ENCODE data around the gene LRMDA. TPM values are rescaled to one million over a fixed set of nuclear protein-coding genes. Genes with fewer than 3 reads are reported as not detected.
"Not testable (repeated sequence)": the region's sequence is repeated elsewhere in the genome, so short reads cannot be mapped to it uniquely, and the experiment has no call there.

LRMDA gene
- total RNA-seq, 2 donors from 2014 or later = not detected

- H3K27ac Mint-ChIP-seq; ATAC-seq; H3K36me3 Mint-ChIP-seq; DNase-seq (ENCODE audit: low spot score in 2 of 2): not testable (repeated sequence)
- H3K9me3 Mint-ChIP-seq = peaks cover 6 to 11% of the 10 kb centered on the region in 2 donors
These were observed 89.9 kb downstream of the LRMDA start for GRCh38 chr10:75521194-75521829.

GRCh38 chr10:75525067-75525466, 93.6 kb downstream of the LRMDA start:
- Mint-ChIP-seq H3K9me3 (peaks cover 0 to 4% of the 10 kb centered on the region in 2 donors), H3K27ac (no peak overlapping the region), H3K36me3 (no peaks in the 10 kb centered on the region)
- ATAC-seq (no peak), DNase-seq (ENCODE audit: low spot score in 2 of 2) (no peak)

GRCh38 chr10:75525646-75526045, 94.2 kb downstream of the LRMDA start:
- Mint-ChIP-seq H3K27ac (no peak overlapping the region), H3K36me3 (no peaks in the 10 kb centered on the region), H3K9me3 (no peaks in the 10 kb centered on the region)
- no peak for ATAC-seq
- no peak for DNase-seq (ENCODE audit: low spot score in 2 of 2)

GRCh38 chr10:75527542-75527941, 96.1 kb downstream of the LRMDA start:
- Mint-ChIP-seq H3K27ac (no peak overlapping the region), H3K36me3 (no peaks in the 10 kb centered on the region), H3K9me3 (no peaks in the 10 kb centered on the region)
- DNase-seq (ENCODE audit: low spot score in 2 of 2) (no peak), ATAC-seq (no peak)

GRCh38 chr10:75528392-75528791, 97.0 kb downstream of the LRMDA start:
- H3K27ac Mint-ChIP-seq = no peak overlapping the region
- DNase-seq (ENCODE audit: low spot score in 2 of 2) (no peak), ATAC-seq (no peak)
- no peaks in the 10 kb centered on the region for H3K9me3 Mint-ChIP-seq
- H3K36me3 Mint-ChIP-seq = no peaks in the 10 kb centered on the region

GRCh38 chr10:75530299-75530698, 98.9 kb downstream of the LRMDA start:
- no peaks in the 10 kb centered on the region for H3K36me3 Mint-ChIP-seq
- H3K27ac Mint-ChIP-seq = no peak overlapping the region
- no peak for ATAC-seq
- no peak for DNase-seq (ENCODE audit: low spot score in 2 of 2)
- no peaks in the 10 kb centered on the region for H3K9me3 Mint-ChIP-seq

GRCh38 chr10:75531571-75532031, 100.2 kb downstream of the LRMDA start:
- ATAC-seq (no peak), DNase-seq (ENCODE audit: low spot score in 2 of 2) (no peak)
- Mint-ChIP-seq H3K27ac (no peak overlapping the region), H3K9me3 (no peaks in the 10 kb centered on the region), H3K36me3 (no peaks in the 10 kb centered on the region)

- peak in 1 of 2 donors; percentile 61 for ATAC-seq
- DNase-seq (ENCODE audit: low spot score in 2 of 2) = no peak
- no peaks in the 10 kb centered on the region for H3K9me3 Mint-ChIP-seq
- no peaks in the 10 kb centered on the region for H3K36me3 Mint-ChIP-seq
- no peak overlapping the region for H3K27ac Mint-ChIP-seq
These were observed 101.0 kb downstream of the LRMDA start for GRCh38 chr10:75532253-75532924.

- ATAC-seq (no peak), DNase-seq (ENCODE audit: low spot score in 2 of 2) (no peak)
- H3K9me3 Mint-ChIP-seq = no peaks in the 10 kb centered on the region
- H3K27ac Mint-ChIP-seq = no peak overlapping the region
- H3K36me3 Mint-ChIP-seq = no peaks in the 10 kb centered on the region
These were observed 106.7 kb downstream of the LRMDA start for GRCh38 chr10:75538144-75538543.

GRCh38 chr10:75538765-75539164, 107.3 kb downstream of the LRMDA start:
- ATAC-seq = no peak
- Mint-ChIP-seq H3K27ac (no peak overlapping the region), H3K9me3 (no peaks in the 10 kb centered on the region), H3K36me3 (no peaks in the 10 kb centered on the region)
- no peak for DNase-seq (ENCODE audit: low spot score in 2 of 2)

- ATAC-seq = no peak
- Mint-ChIP-seq H3K9me3 (no peaks in the 10 kb centered on the region), H3K27ac (no peak overlapping the region), H3K36me3 (no peaks in the 10 kb centered on the region)
- no peak for DNase-seq (ENCODE audit: low spot score in 2 of 2)
These were observed 109.0 kb downstream of the LRMDA start for GRCh38 chr10:75540357-75540966.

GRCh38 chr10:75540981-75541380, 109.6 kb downstream of the LRMDA start:
- H3K27ac Mint-ChIP-seq = no peak overlapping the region
- H3K9me3 Mint-ChIP-seq = no peaks in the 10 kb centered on the region
- no peaks in the 10 kb centered on the region for H3K36me3 Mint-ChIP-seq
- DNase-seq (ENCODE audit: low spot score in 2 of 2) (no peak), ATAC-seq (no peak)

GRCh38 chr10:75541411-75541810, 110.0 kb downstream of the LRMDA start:
- Mint-ChIP-seq H3K27ac (no peak overlapping the region), H3K36me3 (no peaks in the 10 kb centered on the region), H3K9me3 (no peaks in the 10 kb centered on the region)
- no peak for DNase-seq (ENCODE audit: low spot score in 2 of 2)
- no peak for ATAC-seq

- H3K27ac Mint-ChIP-seq = no peak overlapping the region
- ATAC-seq = no peak
- H3K36me3 Mint-ChIP-seq = no peaks in the 10 kb centered on the region
- no peaks in the 10 kb centered on the region for H3K9me3 Mint-ChIP-seq
- DNase-seq (ENCODE audit: low spot score in 2 of 2) = no peak
These were observed 110.7 kb downstream of the LRMDA start for GRCh38 chr10:75542084-75542483.

GRCh38 chr10:75542906-75543305, 111.5 kb downstream of the LRMDA start:
- no peaks in the 10 kb centered on the region for H3K9me3 Mint-ChIP-seq
- ATAC-seq (no peak), DNase-seq (ENCODE audit: low spot score in 2 of 2) (no peak)
- no peaks in the 10 kb centered on the region for H3K36me3 Mint-ChIP-seq
- H3K27ac Mint-ChIP-seq = no peak overlapping the region

- ATAC-seq (no peak), DNase-seq (ENCODE audit: low spot score in 2 of 2) (no peak)
- Mint-ChIP-seq H3K36me3 (no peaks in the 10 kb centered on the region), H3K9me3 (no peaks in the 10 kb centered on the region), H3K27ac (no peak overlapping the region)
These were observed 113.0 kb downstream of the LRMDA start for GRCh38 chr10:75544386-75544785.

GRCh38 chr10:75544993-75545706, 113.7 kb downstream of the LRMDA start:
- H3K9me3 Mint-ChIP-seq = no peaks in the 10 kb centered on the region
- no peak overlapping the region for H3K27ac Mint-ChIP-seq
- no peak for ATAC-seq
- no peak for DNase-seq (ENCODE audit: low spot score in 2 of 2)
- no peaks in the 10 kb centered on the region for H3K36me3 Mint-ChIP-seq
